Mucosa of descending colon (tissue), 3 donors: ENCODE results near the gene B3GNT9. TPM values are rescaled to one million over a fixed set of nuclear protein-coding genes. Genes with fewer than 3 reads are reported as not detected.

ENCODE experiments used
- ATAC-seq: fragments of 200-7000 bp; cut with Tn5 transposase; one replicate; pipeline ENCODE4 v1.9.1; 2020; ENCODE audit warnings: mild to moderate bottlenecking, moderate library complexity
- DNase-seq, 3 donors: peaks; one replicate each; pipeline ENCODE4 v3.0.0-alpha.2; 2020
- H3K36me3 ChIP-seq: fragments of 200-600 bp; one replicate; pipeline ENCODE4 v1.8.0; 2021; ENCODE audit warnings: low read depth, mild to moderate bottlenecking
- H3K4me1 ChIP-seq: fragments of 200-600 bp; one replicate; pipeline ENCODE4 v1.8.0; 2021; ENCODE audit warnings: low read depth, mild to moderate bottlenecking
- H3K4me3 ChIP-seq: fragments of 200-600 bp; one replicate; pipeline ENCODE4 v1.8.0; 2021; ENCODE audit warnings: mild to moderate bottlenecking
- H3K9me3 ChIP-seq: fragments of 200-600 bp; one replicate; pipeline ENCODE4 v1.8.0; 2021; ENCODE audit warnings: mild to moderate bottlenecking
- intact Hi-C, 2 donors: fragments of 100-400 bp; cut with DNase I in 1 of 2; cut with micrococcal nuclease in 1 of 2; formaldehyde crosslinking; loops; one replicate each; pipeline versions ENCODE4 v1.11.0 to v1.11.1; 2022; cut with DNase I, micrococcal nuclease
- total RNA-seq, 3 donors: library from RNA; stranded (reverse); fragmentation: NEBNext Ultra II Directional in 2 of 3; extraction: Animal tissue kit (Norgen Biotek cat#: 25700) in 2 of 3; gene quantifications; one replicate each; pipeline versions ENCODE4 v1.2.1 to v1.2.4, GENCODE V29; 2021 to 2023
- TF ChIP-seq, protein P1 (sequence below): fragments of 200-600 bp; IDR thresholded peaks from one replicate; pipeline ENCODE4 v1.8.0; 2022; ENCODE audit warnings: antibody characterized with exemption, mild to moderate bottlenecking
- donor health status: DM: no; HTN: no; CAD: no; lungs with moderate emphysema.
- donor health status: DM: no; HTN: no; CAD: no.
- donor health status: DM: no; HTN: yes; CAD: no.

B3GNT9 gene
- total RNA-seq, 3 donors from 2014 or later: 1.5 to 8.4 (median 4.0) TPM

DNA sequence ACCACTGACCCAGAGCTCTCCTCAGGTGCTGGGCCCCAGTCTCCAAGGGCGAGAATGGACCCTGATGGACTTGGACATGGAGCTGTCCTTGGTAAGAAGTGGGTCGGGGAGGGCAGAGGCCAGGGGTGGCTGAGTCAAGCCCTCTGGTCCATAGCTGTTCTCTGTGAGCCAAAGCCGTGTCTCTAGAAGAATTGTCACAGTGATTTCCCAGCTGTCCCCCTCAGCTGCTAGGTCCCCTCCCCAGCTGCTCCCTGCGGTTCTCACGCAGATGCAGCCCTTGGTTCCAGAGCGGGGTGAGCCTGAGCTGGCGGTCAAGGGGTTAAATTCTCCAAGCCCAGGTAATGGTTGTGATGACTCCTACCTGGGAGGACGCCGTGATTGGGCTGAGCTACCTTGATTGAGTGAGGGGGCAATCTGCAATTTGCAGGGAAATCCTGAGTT lies 18.2 kb upstream of the B3GNT9 start:
- H3K9me3 ChIP-seq: no peaks in the 10 kb centered on the region
- H3K4me1 ChIP-seq: peaks cover 46% of the 10 kb centered on the region
- intact Hi-C loops: no loop called here
- TF ChIP-seq, protein P1, sequence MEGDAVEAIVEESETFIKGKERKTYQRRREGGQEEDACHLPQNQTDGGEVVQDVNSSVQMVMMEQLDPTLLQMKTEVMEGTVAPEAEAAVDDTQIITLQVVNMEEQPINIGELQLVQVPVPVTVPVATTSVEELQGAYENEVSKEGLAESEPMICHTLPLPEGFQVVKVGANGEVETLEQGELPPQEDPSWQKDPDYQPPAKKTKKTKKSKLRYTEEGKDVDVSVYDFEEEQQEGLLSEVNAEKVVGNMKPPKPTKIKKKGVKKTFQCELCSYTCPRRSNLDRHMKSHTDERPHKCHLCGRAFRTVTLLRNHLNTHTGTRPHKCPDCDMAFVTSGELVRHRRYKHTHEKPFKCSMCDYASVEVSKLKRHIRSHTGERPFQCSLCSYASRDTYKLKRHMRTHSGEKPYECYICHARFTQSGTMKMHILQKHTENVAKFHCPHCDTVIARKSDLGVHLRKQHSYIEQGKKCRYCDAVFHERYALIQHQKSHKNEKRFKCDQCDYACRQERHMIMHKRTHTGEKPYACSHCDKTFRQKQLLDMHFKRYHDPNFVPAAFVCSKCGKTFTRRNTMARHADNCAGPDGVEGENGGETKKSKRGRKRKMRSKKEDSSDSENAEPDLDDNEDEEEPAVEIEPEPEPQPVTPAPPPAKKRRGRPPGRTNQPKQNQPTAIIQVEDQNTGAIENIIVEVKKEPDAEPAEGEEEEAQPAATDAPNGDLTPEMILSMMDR: no peak
- no peak for ATAC-seq
- H3K36me3 ChIP-seq: no peaks in the 10 kb centered on the region
- no peak for DNase-seq
- H3K4me3 ChIP-seq: no peak overlapping the region

- Histone ChIP-seq H3K9me3 (no peaks in the 10 kb centered on the region), H3K36me3 (no peaks in the 10 kb centered on the region), H3K4me3 (no peak overlapping the region), H3K4me1 (peaks cover 52% of the 10 kb centered on the region)
- DNase-seq (no peak), ATAC-seq (no peak)
- TF ChIP-seq, protein P1: no peak
- intact Hi-C loops: no loop called here
These were observed 16.8 kb upstream of the B3GNT9 start for GRCh38 chr16:67167588-67167987.

GRCh38 chr16:67166598-67167168 lies 15.9 kb upstream of the B3GNT9 start:
- TF ChIP-seq, protein P1: no peak
- Histone ChIP-seq H3K9me3 (no peaks in the 10 kb centered on the region), H3K4me3 (no peak overlapping the region), H3K4me1 (peaks cover 57% of the 10 kb centered on the region), H3K36me3 (no peaks in the 10 kb centered on the region)
- DNase-seq (no peak), ATAC-seq (no peak)
- intact Hi-C loops: no loop called here

DNA sequence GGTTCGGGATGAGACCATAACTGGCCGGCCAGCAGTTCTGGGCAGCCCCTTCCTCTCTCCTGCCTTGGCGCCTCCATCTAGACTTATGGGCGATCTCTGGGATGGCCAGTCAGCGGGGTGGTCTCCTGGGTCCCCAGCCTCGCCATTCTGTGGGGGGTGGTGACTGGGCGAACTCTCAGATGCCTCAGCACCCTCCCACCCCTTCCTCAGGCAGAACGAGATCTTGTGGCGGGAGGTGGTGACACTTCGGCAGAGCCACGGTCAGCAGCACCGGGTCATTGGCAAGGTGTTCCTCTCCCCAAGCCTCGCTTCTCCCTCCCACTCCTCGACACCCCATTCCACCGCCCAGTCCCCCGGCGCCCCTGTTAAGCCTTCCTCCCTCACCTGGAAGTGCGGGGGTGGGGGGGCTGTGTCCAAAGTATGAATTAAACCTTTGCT lies 15.3 kb upstream of the B3GNT9 start:
- Histone ChIP-seq H3K36me3 (no peaks in the 10 kb centered on the region), H3K9me3 (no peaks in the 10 kb centered on the region), H3K4me3 (no peak overlapping the region), H3K4me1 (peaks cover 61% of the 10 kb centered on the region)
- intact Hi-C loops: no loop called here
- TF ChIP-seq, protein P1: no peak
- DNase-seq (no peak), ATAC-seq (no peak)

DNA sequence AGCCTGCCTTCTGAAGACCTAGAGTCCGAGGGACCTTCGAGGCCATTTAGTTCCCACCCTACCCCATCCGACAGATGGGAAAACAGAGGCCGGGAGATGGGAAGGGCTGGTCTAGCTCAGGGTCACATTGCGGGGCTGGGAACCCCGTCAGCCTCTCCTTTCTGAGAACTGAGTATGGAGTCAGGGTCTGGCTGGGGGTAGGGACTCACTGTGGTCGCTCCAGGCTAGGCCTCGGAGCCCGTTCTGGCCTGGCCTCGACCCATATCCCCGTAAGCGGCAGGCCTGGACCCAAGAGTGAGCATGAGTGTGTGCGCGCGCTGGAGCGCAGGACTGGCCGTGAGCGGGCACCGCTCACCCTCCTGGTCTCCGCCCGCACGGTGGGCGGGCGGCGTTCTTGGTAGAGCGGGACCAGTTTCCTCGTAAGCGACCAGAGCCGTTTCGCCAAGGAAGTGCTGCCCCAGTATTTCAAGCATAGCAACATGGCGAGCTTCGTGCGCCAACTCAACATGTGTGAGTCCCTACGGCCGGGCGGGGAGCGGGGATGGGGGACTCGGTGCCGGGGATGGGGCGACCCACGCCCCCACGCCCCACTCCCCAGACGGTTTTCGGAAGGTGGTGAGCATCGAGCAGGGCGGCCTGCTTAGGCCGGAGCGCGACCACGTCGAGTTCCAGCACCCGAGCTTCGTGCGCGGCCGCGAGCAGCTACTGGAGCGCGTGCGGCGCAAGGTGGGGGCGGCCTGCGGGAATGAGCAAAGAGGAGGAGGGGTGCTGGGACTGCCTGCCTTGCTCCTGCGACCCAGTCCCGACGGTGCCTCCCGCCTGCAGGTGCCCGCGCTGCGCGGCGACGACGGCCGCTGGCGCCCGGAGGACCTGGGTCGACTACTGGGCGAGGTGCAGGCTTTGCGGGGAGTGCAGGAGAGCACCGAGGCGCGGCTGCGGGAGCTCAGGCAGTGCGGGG lies 14.6 kb upstream of the B3GNT9 start:
- H3K4me3 ChIP-seq: no peak overlapping the region

More for the DNA sequence above, 14.6 kb upstream of the B3GNT9 start:
- no peak for DNase-seq
- ATAC-seq: peak; percentile 2
- TF ChIP-seq, protein P1: no peak
- Histone ChIP-seq H3K4me1 (peaks cover 57% of the 10 kb centered on the region), H3K36me3 (no peaks in the 10 kb centered on the region), H3K9me3 (no peaks in the 10 kb centered on the region)
- intact Hi-C loops: no loop called here
